ENCODE results near the gene PPP2R2C. TPM values are rescaled to one million over a fixed set of nuclear protein-coding genes. Genes with fewer than 3 reads are reported as not detected.

The PPP2R2C gene
- total RNA-seq, 2 donors from 2014 or later: 0.14 to 0.41 TPM

DNA sequence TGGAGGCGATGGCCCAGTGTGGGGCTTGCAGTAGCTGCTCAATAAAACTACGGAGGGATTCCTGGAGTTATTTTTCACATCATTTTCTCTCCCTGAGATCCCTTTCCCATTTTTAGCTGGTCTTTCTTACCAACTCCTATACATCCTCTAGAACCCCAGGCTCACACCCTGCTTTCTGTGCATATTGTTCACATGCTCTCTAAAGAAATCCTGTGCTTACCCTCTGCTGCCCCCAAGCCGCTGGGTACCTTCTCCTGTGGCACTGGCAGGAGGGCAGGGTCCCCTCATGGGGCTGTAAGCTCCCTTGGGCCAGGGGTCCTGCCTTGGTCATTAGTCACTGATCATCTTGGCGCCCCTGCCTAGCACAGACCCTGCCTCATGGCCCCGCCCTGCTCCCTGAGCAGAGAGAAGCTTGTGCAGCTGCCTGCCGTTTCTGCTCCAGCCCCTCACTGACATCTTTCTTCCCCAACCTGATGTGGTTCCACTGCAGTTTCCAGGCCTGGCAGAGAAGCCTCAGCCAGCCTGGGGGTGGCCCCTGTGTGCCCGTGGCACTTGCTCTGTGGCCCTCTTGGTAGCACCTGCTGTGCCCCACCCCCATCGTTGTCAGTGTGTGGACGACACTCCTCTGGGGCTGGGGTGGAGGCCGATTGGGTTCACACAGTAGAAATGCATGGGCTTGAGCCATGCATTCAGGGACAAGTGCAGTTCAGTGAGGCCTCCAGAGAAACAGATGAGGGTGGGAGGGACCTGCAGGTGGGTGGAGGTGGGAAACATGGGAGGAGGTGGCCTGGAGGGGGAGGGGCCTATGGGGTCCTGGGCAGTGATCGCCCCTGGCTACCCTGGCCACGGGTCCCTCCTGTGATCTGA is 133.2 kb downstream of the PPP2R2C start:
- Histone ChIP-seq H3K36me3 (no peaks in the 10 kb centered on the region), H3K4me3 (no peak overlapping the region), H3K4me1 (ENCODE audit: control insufficient read depth in 1 of 2, low read depth in 2 of 2) (no peaks in the 10 kb centered on the region), H3K9me3 (no peaks in the 10 kb centered on the region), H3K27ac (no peak overlapping the region), H3K27me3 (replicated peaks; ENCODE audit: insufficient read depth) (no peaks in the 10 kb centered on the region)
- DNase-seq (ENCODE audit: low spot score): no peak
- TF ChIP-seq, protein P1, sequence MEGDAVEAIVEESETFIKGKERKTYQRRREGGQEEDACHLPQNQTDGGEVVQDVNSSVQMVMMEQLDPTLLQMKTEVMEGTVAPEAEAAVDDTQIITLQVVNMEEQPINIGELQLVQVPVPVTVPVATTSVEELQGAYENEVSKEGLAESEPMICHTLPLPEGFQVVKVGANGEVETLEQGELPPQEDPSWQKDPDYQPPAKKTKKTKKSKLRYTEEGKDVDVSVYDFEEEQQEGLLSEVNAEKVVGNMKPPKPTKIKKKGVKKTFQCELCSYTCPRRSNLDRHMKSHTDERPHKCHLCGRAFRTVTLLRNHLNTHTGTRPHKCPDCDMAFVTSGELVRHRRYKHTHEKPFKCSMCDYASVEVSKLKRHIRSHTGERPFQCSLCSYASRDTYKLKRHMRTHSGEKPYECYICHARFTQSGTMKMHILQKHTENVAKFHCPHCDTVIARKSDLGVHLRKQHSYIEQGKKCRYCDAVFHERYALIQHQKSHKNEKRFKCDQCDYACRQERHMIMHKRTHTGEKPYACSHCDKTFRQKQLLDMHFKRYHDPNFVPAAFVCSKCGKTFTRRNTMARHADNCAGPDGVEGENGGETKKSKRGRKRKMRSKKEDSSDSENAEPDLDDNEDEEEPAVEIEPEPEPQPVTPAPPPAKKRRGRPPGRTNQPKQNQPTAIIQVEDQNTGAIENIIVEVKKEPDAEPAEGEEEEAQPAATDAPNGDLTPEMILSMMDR (IDR thresholded peaks at IDR 0.05): no peak
- ATAC-seq (ENCODE audit: insufficient number of reproducible peaks, low FRiP score, low read depth): no peak

DNA sequence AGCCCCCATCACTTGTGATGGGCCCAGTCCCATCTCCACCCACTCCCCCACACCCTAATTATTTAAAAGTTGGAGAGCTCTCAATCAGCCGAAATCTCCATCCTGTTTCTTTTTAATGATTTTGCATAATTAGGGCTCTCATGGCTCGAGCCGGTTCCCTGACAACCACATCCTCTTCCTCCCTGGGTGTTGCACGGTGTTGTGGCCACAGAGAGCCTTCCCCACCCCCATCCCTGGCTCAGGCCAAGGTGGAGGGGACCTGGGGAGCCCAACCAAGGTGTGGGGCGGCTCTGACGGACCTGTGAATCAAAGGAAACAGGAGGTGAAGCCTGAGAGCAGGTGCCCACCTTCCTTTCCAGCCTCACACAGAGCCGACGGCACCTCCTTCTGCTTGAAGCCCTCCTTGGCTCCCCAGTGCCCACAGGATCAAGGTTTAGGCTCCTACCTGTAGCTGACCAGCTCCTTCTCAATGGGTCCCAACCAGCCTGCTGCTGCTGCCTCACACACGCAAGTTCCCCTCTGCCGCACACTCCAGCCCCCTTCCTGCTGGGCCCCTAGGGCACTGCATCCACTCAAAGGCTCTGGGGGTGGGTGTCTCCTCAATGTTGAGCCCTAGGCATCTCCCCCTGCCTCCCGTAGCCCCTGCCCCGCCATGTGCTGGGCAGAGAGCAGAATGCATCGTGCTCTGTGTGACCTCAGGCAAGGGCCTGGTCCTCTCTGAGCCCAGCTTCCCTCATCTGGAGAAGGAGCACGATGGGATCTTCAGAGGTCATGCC is 134.1 kb downstream of the PPP2R2C start:
- Histone ChIP-seq H3K4me3 (no peak overlapping the region), H3K4me1 (ENCODE audit: control insufficient read depth in 1 of 2, low read depth in 2 of 2) (no peaks in the 10 kb centered on the region), H3K27ac (no peak overlapping the region), H3K9me3 (no peaks in the 10 kb centered on the region), H3K27me3 (replicated peaks; ENCODE audit: insufficient read depth) (no peaks in the 10 kb centered on the region), H3K36me3 (no peaks in the 10 kb centered on the region)
- ATAC-seq (ENCODE audit: insufficient number of reproducible peaks, low FRiP score, low read depth): no peak
- DNase-seq (ENCODE audit: low spot score): no peak
- TF ChIP-seq, protein P1 (IDR thresholded peaks at IDR 0.05): no peak

DNA sequence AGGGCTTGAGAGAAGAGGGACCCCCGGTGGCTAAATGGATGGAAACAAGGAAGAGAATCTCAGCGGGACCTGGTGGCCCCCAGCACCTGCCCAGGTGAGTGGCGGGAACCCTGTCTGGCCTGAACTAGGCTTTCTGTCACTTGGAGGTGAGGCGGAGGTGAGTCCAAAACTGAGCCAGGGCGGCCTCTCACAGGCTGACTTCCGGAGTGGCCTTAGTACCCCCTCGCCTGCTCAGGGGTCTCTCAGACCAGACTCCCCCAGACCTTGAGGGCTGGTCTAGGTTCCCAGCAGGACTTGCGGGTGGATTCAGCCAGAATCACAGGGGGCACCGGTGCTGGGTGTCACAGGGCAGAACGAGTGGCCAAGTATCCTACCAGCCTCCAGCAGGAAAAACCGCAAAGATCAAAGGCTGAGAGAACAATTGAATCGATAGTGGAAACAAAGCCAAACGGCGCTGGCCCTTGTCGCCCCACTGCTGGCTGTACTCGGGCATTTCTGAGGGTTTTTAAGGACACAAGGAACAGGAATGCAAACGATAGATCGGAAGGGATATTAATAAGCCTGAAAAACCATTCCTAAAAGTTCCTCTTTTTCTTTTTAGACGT is 135.0 kb downstream of the PPP2R2C start:
- ATAC-seq (ENCODE audit: insufficient number of reproducible peaks, low FRiP score, low read depth): no peak
- no peak for DNase-seq (ENCODE audit: low spot score)
- Histone ChIP-seq H3K4me3 (no peak overlapping the region), H3K4me1 (ENCODE audit: control insufficient read depth in 1 of 2, low read depth in 2 of 2) (no peaks in the 10 kb centered on the region), H3K9me3 (no peaks in the 10 kb centered on the region), H3K27me3 (replicated peaks; ENCODE audit: insufficient read depth) (no peaks in the 10 kb centered on the region), H3K27ac (no peak overlapping the region), H3K36me3 (no peaks in the 10 kb centered on the region)
- TF ChIP-seq, protein P1 (IDR thresholded peaks at IDR 0.05): no peak

DNA sequence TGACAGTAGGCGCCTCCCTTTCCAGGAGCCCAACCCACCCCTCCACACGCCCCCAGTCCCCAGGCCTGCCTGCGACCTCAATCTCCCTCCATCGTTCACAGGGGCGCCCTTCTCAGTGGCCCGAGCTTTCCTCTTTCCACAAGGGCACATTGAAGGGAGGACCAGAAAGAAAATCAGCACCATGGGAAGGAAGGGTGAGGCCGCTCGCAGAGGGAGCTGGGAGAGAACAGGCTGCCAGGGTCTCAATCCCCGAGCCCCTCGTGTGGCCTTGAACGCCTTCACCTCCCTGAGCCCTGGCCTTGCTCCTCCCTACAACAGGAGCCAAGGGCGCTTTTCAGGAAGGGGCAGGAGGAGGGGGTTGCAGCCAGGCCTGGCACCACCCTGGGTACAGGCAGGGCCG is 136.2 kb downstream of the PPP2R2C start:
- no peaks in the 10 kb centered on the region for H3K4me1 ChIP-seq (ENCODE audit: control insufficient read depth in 1 of 2, low read depth in 2 of 2)
- no peak overlapping the region for H3K4me3 ChIP-seq
- H3K27me3 ChIP-seq (replicated peaks; ENCODE audit: insufficient read depth): no peaks in the 10 kb centered on the region
- ATAC-seq (ENCODE audit: insufficient number of reproducible peaks, low FRiP score, low read depth): no peak
- TF ChIP-seq, protein P1 (IDR thresholded peaks at IDR 0.05): no peak
- no peaks in the 10 kb centered on the region for H3K9me3 ChIP-seq
- DNase-seq (ENCODE audit: low spot score): no peak
- H3K27ac ChIP-seq: no peak overlapping the region
- H3K36me3 ChIP-seq: no peaks in the 10 kb centered on the region

DNA sequence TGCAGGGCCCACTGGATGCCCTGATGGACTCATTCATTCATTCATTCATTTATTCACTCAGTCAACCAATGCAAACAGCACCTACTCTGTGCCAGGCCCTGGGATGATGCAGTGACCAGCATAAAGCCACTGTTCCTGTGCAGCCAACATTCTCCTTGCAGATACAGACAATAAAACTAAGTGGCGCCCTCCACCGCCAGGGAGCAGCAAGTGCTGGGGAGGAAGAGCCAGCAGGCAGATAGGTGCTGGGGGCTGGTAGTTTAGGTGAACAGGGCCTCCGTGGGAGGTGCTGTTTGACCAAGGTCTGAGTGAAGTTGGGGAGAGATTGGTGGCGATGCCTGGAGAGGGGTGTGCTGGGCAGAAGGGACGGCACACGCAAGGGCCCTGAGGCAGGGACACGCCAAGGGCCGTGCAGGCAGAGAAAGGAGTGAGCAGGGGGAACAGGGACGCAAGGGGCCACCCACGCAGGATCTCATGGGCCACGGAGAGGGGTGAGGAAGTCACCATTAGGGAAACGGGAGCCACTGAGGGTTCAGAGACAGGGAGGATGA is 137.3 kb downstream of the PPP2R2C start:
- no peak for DNase-seq (ENCODE audit: low spot score)
- Histone ChIP-seq H3K36me3 (no peaks in the 10 kb centered on the region), H3K27me3 (replicated peaks; ENCODE audit: insufficient read depth) (no peaks in the 10 kb centered on the region), H3K27ac (no peak overlapping the region), H3K9me3 (no peaks in the 10 kb centered on the region), H3K4me3 (no peak overlapping the region), H3K4me1 (ENCODE audit: control insufficient read depth in 1 of 2, low read depth in 2 of 2) (no peaks in the 10 kb centered on the region)
- no peak for ATAC-seq (ENCODE audit: insufficient number of reproducible peaks, low FRiP score, low read depth)
- TF ChIP-seq, protein P1 (IDR thresholded peaks at IDR 0.05): no peak
